Measurements from ENCODE around the gene ISOC1. TPM values are rescaled to one million over a fixed set of nuclear protein-coding genes. Genes with fewer than 3 reads are reported as not detected.

ISOC1 gene
- total and polyA plus RNA-seq, 10 of the 15 experiments (the other 5 are each of a cell fraction or from before 2014, with no cell fraction given): 12.6 to 61.8 (median 29.9) TPM

DNA sequence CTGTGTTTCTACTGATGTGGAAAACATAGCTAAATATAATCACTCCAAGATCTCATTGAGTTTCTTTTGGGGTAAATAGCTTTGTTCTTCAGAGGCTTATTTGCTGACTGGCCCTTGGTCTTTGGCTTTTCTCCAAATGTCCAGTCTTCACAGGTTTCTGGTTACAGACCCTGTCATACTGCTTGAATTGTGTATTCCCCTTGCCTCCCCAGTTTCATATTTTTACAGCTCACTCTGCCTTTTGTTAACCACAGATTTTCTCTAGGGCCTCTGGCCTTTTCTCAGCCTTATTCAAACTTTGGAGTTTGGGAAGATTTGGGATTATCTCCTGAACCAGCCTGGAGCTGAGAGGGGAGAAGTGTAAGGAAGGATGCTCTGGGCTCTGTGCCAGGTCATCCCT, 23.9 kb downstream of the ISOC1 start:
- in situ Hi-C loops (cut with MboI) (loop anchor here (25.0 kb wide), 1 partner anchor 1556 kb away; no protein-coding TSS in a partner anchor), intact Hi-C loops (cut with micrococcal nuclease; ENCODE audit: unreplicated experiment) (no loop called here)
- no peaks in the 10 kb centered on the region for H3K27me3 ChIP-seq (replicated peaks in 1 of 2; ENCODE audit: control insufficient read depth in 2 of 2, insufficient read depth in 2 of 2, low read length in 1 of 2)
- ChIA-PET SMC1A (ENCODE audit: uncharacterized antibody, unreplicated experiment) (interaction anchor here (1.3 to 6.8 kb wide), 4 partner anchors 10 to 27 kb away, joined by 3 to 52 read pairs (median 6); partner anchors contain the start of gene ISOC1), RAD21 (ENCODE audit: unreplicated experiment) (interaction anchor here (2.6 kb wide), 1 partner anchor 24 kb away, joined by 8 read pairs; the partner anchor contains the start of gene ISOC1), POLR2A (no interaction called here), CTCF (interaction anchor here (1.7 to 4.2 kb wide), 5 partner anchors 7 to 212 kb away, joined by 5 to 15 read pairs (median 10); partner anchors contain the start of gene ISOC1)
- H3K9me3 ChIP-seq (replicated peaks; ENCODE audit: control insufficient read depth, insufficient read depth, low read length): no peaks in the 10 kb centered on the region
- ATAC-seq (no peak), DNase-seq (ENCODE audit: low read depth, low spot score) (no peak), FAIRE-seq (no peak)
- no TSS peak for BruUV-seq (replicated peaks)
- no peak overlapping the region for H3K4me2 ChIP-seq (ENCODE audit: control insufficient read depth, insufficient read depth)
- TF ChIP-seq CREM (IDR thresholded peaks at IDR 0.05; ENCODE audit: low read depth): no peak
- TF ChIP-seq ZNF24 (IDR thresholded peaks at IDR 0.05): no peak
- no peak for TF ChIP-seq BHLHE40 (IDR thresholded peaks at IDR 0.05; ENCODE audit: borderline replicate concordance in 1 of 2, low read depth in 2 of 2, low read length in 1 of 2)
- TF ChIP-seq GABPA (IDR thresholded peaks at IDR 0.05; ENCODE audit: low read depth): no peak
- no peak for TF ChIP-seq ZNF274 (IDR thresholded peaks at IDR 0.05; ENCODE audit: insufficient read depth, insufficient read length)
- no peak for TF ChIP-seq IKZF2 (IDR thresholded peaks at IDR 0.05)
- no peak for TF ChIP-seq ETV6 (conservative IDR thresholded peaks at IDR 0.05 in 1 of 2, IDR thresholded peaks at IDR 0.05 in 1 of 2; ENCODE audit: borderline replicate concordance in 1 of 2, low read depth in 1 of 2)
- no peak for TF ChIP-seq KDM1A (IDR thresholded peaks at IDR 0.05; ENCODE audit: borderline replicate concordance)
- TF ChIP-seq IRF3 (IDR thresholded peaks at IDR 0.05): no peak
- no peak for TF ChIP-seq BACH1 (IDR thresholded peaks at IDR 0.05; ENCODE audit: borderline replicate concordance)
- TF ChIP-seq CHD2 (IDR thresholded peaks at IDR 0.05; ENCODE audit: borderline replicate concordance, low read depth, low read length): no peak
- TF ChIP-seq SMAD1 (IDR thresholded peaks at IDR 0.05; ENCODE audit: low read depth, partially characterized antibody): no peak
- no peak for TF ChIP-seq SMAD5 (IDR thresholded peaks at IDR 0.05; ENCODE audit: low read depth)
- no peak for TF ChIP-seq ZBTB33 (IDR thresholded peaks at IDR 0.05)
- no peak for TF ChIP-seq HDGF (IDR thresholded peaks at IDR 0.05)
- TF ChIP-seq EP300 (IDR thresholded peaks at IDR 0.05; ENCODE audit: borderline replicate concordance in 1 of 2, control insufficient read depth in 1 of 2, low read depth in 2 of 2, low read length in 2 of 2): no peak
- TF ChIP-seq STAT1 (conservative IDR thresholded peaks at IDR 0.05): no peak
- TF ChIP-seq, protein P1, sequence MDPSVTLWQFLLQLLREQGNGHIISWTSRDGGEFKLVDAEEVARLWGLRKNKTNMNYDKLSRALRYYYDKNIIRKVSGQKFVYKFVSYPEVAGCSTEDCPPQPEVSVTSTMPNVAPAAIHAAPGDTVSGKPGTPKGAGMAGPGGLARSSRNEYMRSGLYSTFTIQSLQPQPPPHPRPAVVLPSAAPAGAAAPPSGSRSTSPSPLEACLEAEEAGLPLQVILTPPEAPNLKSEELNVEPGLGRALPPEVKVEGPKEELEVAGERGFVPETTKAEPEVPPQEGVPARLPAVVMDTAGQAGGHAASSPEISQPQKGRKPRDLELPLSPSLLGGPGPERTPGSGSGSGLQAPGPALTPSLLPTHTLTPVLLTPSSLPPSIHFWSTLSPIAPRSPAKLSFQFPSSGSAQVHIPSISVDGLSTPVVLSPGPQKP (IDR thresholded peaks at IDR 0.05; ENCODE audit: low read depth, low read length): no peak
- no peak for TF ChIP-seq TCF12 (IDR thresholded peaks at IDR 0.05; ENCODE audit: low read depth, low read length)
- no peak overlapping the region for H2AFZ ChIP-seq (ENCODE audit: control insufficient read depth, low read depth, low read length)
- H3K79me2 ChIP-seq (ENCODE audit: control insufficient read depth, insufficient read depth, low read length): no peaks in the 10 kb centered on the region
- no peaks in the 10 kb centered on the region for H4K20me1 ChIP-seq (ENCODE audit: control insufficient read depth, insufficient read depth)
- peaks cover 5% of the 10 kb centered on the region; the same call in 1 of the 2 replicates for H3K4me1 ChIP-seq (ENCODE audit: control insufficient read depth, insufficient read depth, low read length)
- H3K36me3 ChIP-seq (ENCODE audit: control insufficient read depth in 2 of 2, insufficient read depth in 2 of 2, low read length in 1 of 2): no peaks in the 10 kb centered on the region; a peak in 1 of 4 replicates
- no peak overlapping the region for H3K4me3 ChIP-seq
- no peak overlapping the region for H3K9ac ChIP-seq (ENCODE audit: control insufficient read depth, insufficient read depth, low read length)
- no peak overlapping the region for H3K27ac ChIP-seq (ENCODE audit: control insufficient read depth, insufficient read depth)
